Measurements from ENCODE around the gene ZNF221. TPM values are rescaled to one million over a fixed set of nuclear protein-coding genes. Genes with fewer than 3 reads are reported as not detected.
"Not testable (repeated sequence)": the region's sequence is repeated elsewhere in the genome, so short reads cannot be mapped to it uniquely, and the experiment has no call there.

The ZNF221 gene
- total RNA-seq, 1 donor from 2014 or later: 4.7 TPM

DNA sequence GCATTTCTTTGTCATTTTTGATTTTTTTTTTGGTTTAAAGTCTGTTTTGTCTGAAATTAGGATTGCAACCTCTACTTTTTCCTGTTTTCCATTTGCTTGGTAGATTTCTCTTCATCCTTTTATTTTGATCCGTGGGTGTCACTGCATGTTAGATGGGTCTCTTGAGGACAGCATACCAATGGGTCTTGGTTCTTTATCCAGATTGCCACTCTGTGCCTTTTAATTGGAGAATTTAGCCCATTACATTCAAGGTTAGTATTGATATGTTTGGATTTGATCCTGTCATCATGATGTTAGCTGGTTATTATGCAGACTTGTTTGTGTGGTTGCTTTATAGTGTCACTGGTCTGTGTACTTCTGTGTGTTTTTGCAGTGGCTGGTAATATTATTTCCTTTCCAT is 3.6 kb upstream of the ZNF221 start:
- intact Hi-C loops (cut with DNase I); DNase-seq (ENCODE audit: low spot score): not testable (repeated sequence)

DNA sequence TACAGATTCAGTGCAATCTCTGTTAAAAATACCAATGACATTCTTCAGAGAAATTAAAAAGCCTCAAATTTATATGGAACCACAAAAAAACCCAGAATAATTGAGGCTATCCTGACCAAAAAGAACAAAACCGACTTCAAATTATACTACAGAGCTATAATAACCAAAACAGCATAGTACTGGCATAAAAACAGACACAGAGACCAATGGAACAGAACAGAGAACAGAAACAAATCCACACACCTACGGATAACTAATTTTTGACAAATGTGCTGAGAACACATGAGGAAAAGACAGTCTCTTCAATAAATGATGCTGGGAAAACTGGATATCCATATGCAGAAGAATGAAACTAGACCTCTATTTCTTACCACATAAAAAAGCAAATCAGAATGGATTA is 1.2 kb upstream of the ZNF221 start:
- intact Hi-C loops (cut with DNase I): loop anchor here (5.0 kb wide), 1 partner anchor 48 kb away; no protein-coding TSS in a partner anchor
- DNase-seq (ENCODE audit: low spot score): not testable (repeated sequence)

GRCh38 chr19:43956827-43957226 is 5.8 kb downstream of the ZNF221 start:
- no peak for DNase-seq (ENCODE audit: low spot score)
- intact Hi-C loops (cut with DNase I): no loop called here

DNA sequence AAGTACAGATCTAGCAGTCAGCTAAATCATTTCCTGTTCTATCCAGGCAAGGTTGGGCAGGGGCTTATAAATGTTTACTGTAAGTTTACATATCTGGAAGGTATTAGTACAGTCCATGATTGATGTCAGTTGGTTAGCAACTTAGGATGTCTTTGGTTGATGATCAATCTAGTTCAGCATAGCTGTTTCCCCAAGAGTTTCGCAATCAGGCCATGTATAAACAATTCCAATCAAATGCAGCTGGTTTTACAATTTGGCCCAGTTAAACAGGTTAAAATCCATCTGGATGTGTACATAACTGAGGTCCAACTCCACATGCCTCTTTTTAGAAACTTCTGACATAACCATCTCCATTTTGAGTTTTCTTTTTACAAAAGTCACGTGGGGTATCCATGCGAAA is 6.9 kb downstream of the ZNF221 start:
- DNase-seq (ENCODE audit: low spot score): no peak
- intact Hi-C loops (cut with DNase I): no loop called here

DNA sequence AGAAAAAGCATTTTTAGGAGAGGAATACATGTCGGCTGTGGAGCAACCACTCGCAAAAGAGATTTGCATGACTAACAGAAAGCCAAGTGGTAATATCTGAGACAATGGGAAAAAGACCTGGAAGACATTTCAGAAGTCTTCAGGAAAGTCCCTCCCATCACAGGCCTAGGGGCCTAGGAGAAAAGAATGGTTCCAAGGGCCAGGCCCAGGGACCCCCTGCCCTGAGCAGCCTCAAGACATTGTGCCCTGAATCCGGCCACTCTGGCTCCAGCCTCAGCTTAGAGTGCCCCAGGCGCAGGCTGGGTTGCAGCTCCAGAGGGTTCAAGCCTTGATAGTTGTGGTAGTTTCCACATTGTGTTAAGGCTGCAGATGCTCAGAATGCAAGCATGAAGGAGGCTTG is 9.4 kb downstream of the ZNF221 start:
- intact Hi-C loops (cut with DNase I): no loop called here
- DNase-seq (ENCODE audit: low spot score): no peak

- DNase-seq (ENCODE audit: low spot score): no peak
- intact Hi-C loops (cut with DNase I): no loop called here
Observed at GRCh38 chr19:43966079-43966694, 15.2 kb downstream of the ZNF221 start.

DNA sequence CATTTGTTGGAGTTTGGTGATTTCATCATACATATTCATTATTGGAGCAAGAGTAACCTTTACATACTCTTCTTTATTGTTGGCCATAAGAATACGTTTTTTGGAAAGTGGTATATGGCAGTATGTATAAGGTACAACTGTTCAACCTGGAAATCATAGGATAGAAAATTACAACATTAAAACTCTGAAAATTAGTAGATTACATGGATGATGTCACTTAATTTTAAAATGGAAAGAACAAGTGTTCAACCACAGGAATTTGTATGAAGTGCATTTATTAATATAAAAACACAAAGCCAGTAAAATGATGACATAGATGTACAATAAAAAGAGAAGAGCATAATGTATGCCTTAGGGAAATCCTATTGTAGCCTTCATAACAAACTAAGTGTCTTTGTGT is 25.7 kb downstream of the ZNF221 start:
- intact Hi-C loops (cut with DNase I): no loop called here
- DNase-seq (ENCODE audit: low spot score): no peak

DNA sequence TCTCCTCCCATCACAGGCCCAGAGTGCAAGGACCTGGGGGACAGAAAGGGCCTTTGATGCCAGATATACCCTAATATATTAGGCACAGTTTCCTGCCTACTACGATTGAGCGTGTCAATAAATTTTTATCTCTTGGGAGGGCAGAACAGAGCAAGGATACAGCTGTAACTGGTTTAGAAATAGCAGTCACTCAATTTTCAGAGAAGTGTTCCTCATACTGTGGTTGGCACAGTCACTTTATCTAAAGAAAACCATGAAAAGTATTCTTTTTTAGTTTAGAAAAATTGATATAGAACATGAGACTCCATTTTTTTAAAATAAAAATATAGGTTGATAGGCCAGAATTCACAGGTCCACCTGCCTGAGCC is 32.5 kb downstream of the ZNF221 start:
- no peak for DNase-seq (ENCODE audit: low spot score)
- intact Hi-C loops (cut with DNase I): loop anchor here (5.0 kb wide), 2 partner anchors 89 to 109 kb away; partner anchors contain the start of genes ZNF224 and ZNF284

DNA sequence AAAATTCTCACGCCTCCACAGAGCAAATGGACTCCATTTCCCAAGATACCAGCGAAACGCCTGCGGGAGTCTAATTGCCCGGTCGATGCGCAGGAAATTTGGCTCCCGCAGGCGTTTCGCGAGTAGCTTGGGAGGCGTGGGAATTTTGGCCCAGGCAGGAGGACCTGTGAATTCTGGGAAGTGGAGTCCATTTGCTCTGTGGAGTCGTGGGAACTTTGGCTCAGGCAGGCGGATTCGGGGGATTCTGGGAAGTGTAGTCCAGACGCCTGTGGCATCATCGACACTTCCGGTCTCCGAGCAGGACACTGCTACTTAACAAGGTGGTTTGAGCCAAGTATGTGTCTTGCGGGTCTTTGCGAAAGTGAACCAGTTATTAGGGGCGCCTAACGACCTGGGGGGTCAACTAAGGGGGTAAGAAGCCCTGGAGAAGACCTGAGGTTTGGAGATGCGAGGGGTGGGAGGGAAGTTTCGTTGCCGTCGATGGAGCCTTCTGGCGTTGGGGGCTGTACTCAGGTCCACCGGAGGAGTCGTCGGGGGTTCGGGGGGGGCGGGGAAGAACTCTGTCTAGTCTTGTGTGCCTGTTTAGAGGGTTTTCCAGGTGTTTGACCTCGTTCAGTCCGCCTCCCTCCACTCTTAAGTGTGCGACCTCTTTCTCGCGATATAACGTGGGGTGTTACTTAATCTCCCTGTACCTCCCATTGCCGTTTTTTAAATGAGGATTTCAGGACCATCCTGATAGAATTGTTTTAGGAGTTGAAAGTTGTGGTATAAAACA is 33.1 kb downstream of the ZNF221 start, which contains the start of gene ZNF155:
ZNF155 (plus strand) TSS at position 277 of the 775 bp plus-strand sequence. CDS start 4,356 bp downstream, outside the sequence.
- peak; percentile 96 for DNase-seq (ENCODE audit: low spot score)
- intact Hi-C loops (cut with DNase I): loop anchor here (1.0 to 5.0 kb wide), 5 partner anchors 18 to 108 kb away; partner anchors contain the start of genes ZNF221, ZNF224, ZNF230 and ZNF284

DNA sequence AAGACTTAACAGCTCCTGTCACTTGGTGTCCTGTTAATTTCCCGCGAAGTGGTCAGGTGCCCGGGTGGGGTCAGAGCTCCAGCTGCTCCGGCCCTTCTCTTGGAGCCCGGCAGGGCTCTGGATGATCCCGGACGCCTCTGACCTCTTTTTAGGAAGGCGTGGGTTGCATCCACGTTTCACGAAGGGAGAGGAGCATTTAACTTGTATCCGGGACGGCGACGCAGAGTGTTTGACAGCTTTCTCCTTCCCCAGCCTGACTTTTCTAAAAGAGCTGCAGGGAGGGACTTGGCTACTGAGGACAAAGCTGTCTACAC is 33.6 kb downstream of the ZNF221 start:
- no peak for DNase-seq (ENCODE audit: low spot score)
- intact Hi-C loops (cut with DNase I): loop anchor here (1.0 to 5.0 kb wide), 5 partner anchors 18 to 108 kb away; partner anchors contain the start of genes ZNF221, ZNF224, ZNF230 and ZNF284

GRCh38 chr19:43997631-43998290 is 46.7 kb downstream of the ZNF221 start:
- DNase-seq (ENCODE audit: low spot score): no peak
- intact Hi-C loops (cut with DNase I): no loop called here

GRCh38 chr19:44002212-44002565 is 51.2 kb downstream of the ZNF221 start:
- intact Hi-C loops (cut with DNase I): loop anchor here (1.0 to 10.0 kb wide), 5 partner anchors 18 to 203 kb away; partner anchors contain the start of genes ZNF155, ZNF223, ZNF224 and ZNF225
- DNase-seq (ENCODE audit: low spot score): no peak

GRCh38 chr19:44002566-44003460 is 51.8 kb downstream of the ZNF221 start, which contains the start of gene ZNF230:
Gene ZNF230, plus strand, starts transcription at chr19:44002957. Its CDS starts 4,122 bp downstream, at chr19:44007079.
- intact Hi-C loops (cut with DNase I): loop anchor here (1.0 to 10.0 kb wide), 5 partner anchors 19 to 202 kb away; partner anchors contain the start of genes ZNF155, ZNF223, ZNF224 and ZNF225

DNA sequence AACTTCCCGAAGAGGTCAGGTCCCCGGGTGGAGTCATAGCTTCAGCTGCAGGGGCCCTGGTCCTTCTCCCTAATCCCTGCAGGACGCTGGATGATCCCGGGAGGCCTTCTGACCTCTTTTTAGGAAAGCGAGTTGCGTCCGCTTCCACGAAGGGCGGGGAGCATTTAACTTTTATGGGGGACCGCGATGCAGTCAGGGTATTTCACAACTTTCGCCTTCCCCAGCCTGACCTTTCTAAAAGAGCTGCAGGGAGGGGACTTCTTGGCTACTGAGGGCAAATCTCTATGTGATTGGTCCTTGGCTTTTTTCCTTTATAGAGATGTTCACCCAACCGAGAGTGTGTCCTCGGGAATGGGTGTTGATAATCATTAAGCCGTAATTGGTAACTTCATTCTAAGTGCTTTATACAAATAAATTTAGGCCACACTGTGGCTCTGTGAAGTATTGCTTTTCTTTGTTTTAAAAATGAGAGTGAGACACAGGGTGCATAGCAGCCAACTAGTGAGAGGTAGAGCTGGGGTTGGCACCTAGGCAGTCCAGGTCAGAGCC is 52.5 kb downstream of the ZNF221 start:
- intact Hi-C loops (cut with DNase I): loop anchor here (5.0 to 10.0 kb wide), 4 partner anchors 49 to 201 kb away; partner anchors contain the start of genes ZNF223, ZNF224 and ZNF225
- DNase-seq (ENCODE audit: low spot score): no peak

More at GRCh38 chr19:44002566-44003460, 51.8 kb downstream of the ZNF221 start, which contains the start of gene ZNF230:
- DNase-seq (ENCODE audit: low spot score): peak; percentile 95

DNA sequence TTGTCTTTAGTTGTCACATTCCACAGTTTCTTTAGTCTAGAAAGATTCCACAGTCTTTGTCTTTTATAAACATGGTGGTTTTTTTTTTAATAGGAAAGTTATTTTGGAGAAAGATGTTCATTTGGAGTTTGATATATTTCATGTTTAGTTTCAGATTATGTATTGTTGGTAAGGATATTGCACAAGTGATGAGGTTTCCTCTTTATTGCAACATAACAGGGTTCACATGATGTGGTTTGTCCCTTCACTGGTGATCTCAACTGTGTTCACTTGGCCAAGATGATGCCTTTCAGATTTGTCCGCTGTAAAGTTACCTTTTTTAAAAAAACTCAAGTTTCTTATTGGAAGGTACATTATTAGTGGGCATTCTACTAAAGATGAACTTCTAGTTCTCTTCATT is 54.9 kb downstream of the ZNF221 start:
- intact Hi-C loops (cut with DNase I): loop anchor here (10.0 kb wide), 1 partner anchor 199 kb away; no protein-coding TSS in a partner anchor
- DNase-seq (ENCODE audit: low spot score): no peak

- intact Hi-C loops (cut with DNase I): loop anchor here (10.0 kb wide), 1 partner anchor 197 kb away; no protein-coding TSS in a partner anchor
- DNase-seq (ENCODE audit: low spot score): no peak
Observed at GRCh38 chr19:44007473-44007872, 56.4 kb downstream of the ZNF221 start.

- DNase-seq (ENCODE audit: low spot score): no peak
- intact Hi-C loops (cut with DNase I): no loop called here
Observed at GRCh38 chr19:44010468-44010867, 59.4 kb downstream of the ZNF221 start.
